HEK293 (cell line): Measurements from ENCODE around the gene BRINP2.

ENCODE experiments used
- CTCF ChIA-PET: fragments of 350-600 bp; formaldehyde crosslinking; extraction: SDS; loops from one replicate; lab custom pipeline; 2021; ENCODE audit warnings: antibody characterized with exemption; lab: Yijun Ruan, JAX
- POLR2A ChIA-PET: fragments of 300-600 bp; formaldehyde crosslinking; extraction: SDS; loops from one replicate; lab custom pipeline; 2020; ENCODE audit warnings: antibody characterized with exemption, inconsistent platforms; lab: Yijun Ruan, JAX
- H3K27ac ChIP-seq: fragments of 200-500 bp; sonication (Bioruptor generic); 2 replicates; pipeline ENCODE4 v1.5.1; 2014; ENCODE audit warnings: low read depth, low read length, control low read depth, inconsistent platforms; ENCODE audit errors: extremely low read depth
- H3K36me3 ChIP-seq, 2 experiments: fragments of 200-500 bp in 1 of 2; sonication (Bioruptor generic) in 1 of 2; 1 replicate in 1 of 2; 2 replicates in 1 of 2; pipeline ENCODE4 v1.5.1; 2014 to 2017; ENCODE audit warnings: inconsistent platforms in 2 of 2, low read length in 2 of 2; ENCODE audit not compliant: control insufficient read depth in 2 of 2, insufficient read depth in 1 of 2
- H3K4me1 ChIP-seq: fragments of 200-500 bp; sonication (Bioruptor generic); 2 replicates; pipeline ENCODE4 v1.5.1; 2014; ENCODE audit warnings: mild to moderate bottlenecking, low read length, inconsistent platforms; ENCODE audit not compliant: control insufficient read depth, insufficient read depth
- H3K4me3 ChIP-seq: 2 replicates; pipeline ENCODE4 v1.5.1; 2011; ENCODE audit warnings: low read depth, mild to moderate bottlenecking, control low read depth, low read length, moderate library complexity
- H3K9me3 ChIP-seq: fragments of 200-500 bp; sonication (Bioruptor generic); 2 replicates; pipeline ENCODE4 v1.5.1; 2014; ENCODE audit warnings: low read depth, low read length, inconsistent platforms; ENCODE audit not compliant: control insufficient read depth, insufficient read depth
- HOXC10 ChIP-seq: sonication (generic); formaldehyde crosslinking; IDR thresholded peaks from 2 replicates; pipeline ENCODE4 v1.8.1; 2023; ENCODE audit warnings: mild to moderate bottlenecking, missing genetic modification reagents
- KLF7 ChIP-seq: fragments of 450-650 bp; formaldehyde crosslinking; IDR thresholded peaks from 2 replicates; pipeline ENCODE4 v1.5.1; 2016; ENCODE audit warnings: missing biosample characterization, missing genetic modification characterization, borderline replicate concordance
- KLF9 ChIP-seq: fragments of 450-650 bp; formaldehyde crosslinking; IDR thresholded peaks from 2 replicates; pipeline ENCODE4 v1.5.1; 2016; ENCODE audit warnings: missing biosample characterization, missing genetic modification characterization, low read depth
- WT1 ChIP-seq: fragments of 450-650 bp; formaldehyde crosslinking; IDR thresholded peaks from 2 replicates; pipeline ENCODE4 v1.5.1; 2016; ENCODE audit warnings: missing biosample characterization, missing genetic modification characterization
- ZIC2 ChIP-seq: fragments of 450-650 bp; formaldehyde crosslinking; IDR thresholded peaks from 2 replicates; pipeline ENCODE4 v1.5.1; 2016; ENCODE audit warnings: missing biosample characterization, missing genetic modification characterization
- ZNF114 ChIP-seq: fragments of 450-650 bp; formaldehyde crosslinking; IDR thresholded peaks from 2 replicates; pipeline ENCODE4 v1.5.0; 2017; ENCODE audit warnings: missing biosample characterization, missing genetic modification characterization
- ZNF169 ChIP-seq: fragments of 450-650 bp; formaldehyde crosslinking; IDR thresholded peaks from 2 replicates; pipeline ENCODE4 v1.5.1; 2016; ENCODE audit warnings: missing biosample characterization, missing genetic modification characterization
- ZNF19 ChIP-seq: fragments of 450-650 bp; formaldehyde crosslinking; IDR thresholded peaks from 2 replicates; pipeline ENCODE4; 2016; ENCODE audit warnings: missing biosample characterization, missing genetic modification characterization, low read depth
- ZNF274 ChIP-seq, 2 experiments: fragments of 200-500 bp in 1 of 2; fragments of 450-650 bp in 1 of 2; sonication (Bioruptor generic) in 1 of 2; formaldehyde crosslinking in 1 of 2; IDR thresholded peaks; 2 replicates each; pipeline versions ENCODE4 v1.5.1 to v1.6.1; 2014 to 2016; ENCODE audit warnings: borderline replicate concordance in 1 of 2, inconsistent platforms in 1 of 2, low read length in 1 of 2, missing biosample characterization in 1 of 2, missing genetic modification characterization in 1 of 2
- ZNF324 ChIP-seq: fragments of 450-650 bp; formaldehyde crosslinking; IDR thresholded peaks from 2 replicates; pipeline ENCODE4 v1.5.1; 2016; ENCODE audit warnings: missing biosample characterization, missing genetic modification characterization
- ZNF341 ChIP-seq: fragments of 450-650 bp; formaldehyde crosslinking; IDR thresholded peaks from 2 replicates; pipeline ENCODE4; 2016; ENCODE audit warnings: low read depth, missing biosample characterization, missing genetic modification characterization
- ZNF354C ChIP-seq: fragments of 450-650 bp; formaldehyde crosslinking; IDR thresholded peaks from 2 replicates; pipeline ENCODE4 v1.5.1; 2016; ENCODE audit warnings: missing biosample characterization, missing genetic modification characterization, low read depth, borderline replicate concordance
- ZNF366 ChIP-seq: fragments of 450-650 bp; formaldehyde crosslinking; conservative IDR thresholded peaks from 2 replicates; pipeline ENCODE4 v1.5.1; 2016; ENCODE audit warnings: missing biosample characterization, missing genetic modification characterization
- ZNF37A ChIP-seq: fragments of 450-650 bp; IDR thresholded peaks from 2 replicates; pipeline ENCODE4 v1.5.1; 2018; ENCODE audit warnings: missing biosample characterization, missing genetic modification characterization
- ZNF391 ChIP-seq: fragments of 450-650 bp; formaldehyde crosslinking; IDR thresholded peaks from 2 replicates; pipeline ENCODE4 v1.5.1; 2016; ENCODE audit warnings: low read depth, missing biosample characterization, missing genetic modification characterization, borderline replicate concordance
- ZNF473 ChIP-seq: fragments of 450-650 bp; formaldehyde crosslinking; IDR thresholded peaks from 2 replicates; pipeline ENCODE4 v1.5.1; 2017; ENCODE audit warnings: missing biosample characterization, missing genetic modification characterization
- ZNF529 ChIP-seq: fragments of 450-650 bp; formaldehyde crosslinking; IDR thresholded peaks from 2 replicates; pipeline ENCODE4 v1.5.1; 2017; ENCODE audit warnings: missing genetic modification characterization, missing biosample characterization; ENCODE audit not compliant: insufficient replicate concordance
- ZNF623 ChIP-seq: fragments of 450-650 bp; formaldehyde crosslinking; IDR thresholded peaks from 2 replicates; pipeline ENCODE4 v1.5.1; 2016; ENCODE audit warnings: missing biosample characterization, missing genetic modification characterization
- ZNF624 ChIP-seq: fragments of 450-650 bp; formaldehyde crosslinking; IDR thresholded peaks from 2 replicates; pipeline ENCODE4 v1.5.1; 2017; ENCODE audit warnings: missing biosample characterization, missing genetic modification characterization
- ZNF658 ChIP-seq: fragments of 450-650 bp; formaldehyde crosslinking; IDR thresholded peaks from 2 replicates; pipeline ENCODE4; 2016; ENCODE audit warnings: missing biosample characterization, missing genetic modification characterization
- ZNF830 ChIP-seq: fragments of 450-650 bp; IDR thresholded peaks from 2 replicates; pipeline ENCODE4 v1.5.0; 2018; ENCODE audit warnings: missing biosample characterization, missing genetic modification characterization, low read depth, mild to moderate bottlenecking, moderate library complexity
- ZNF843 ChIP-seq: fragments of 450-650 bp; formaldehyde crosslinking; IDR thresholded peaks from 2 replicates; pipeline ENCODE4 v1.5.1; 2016; ENCODE audit warnings: missing biosample characterization, missing genetic modification characterization
- TF ChIP-seq, protein P1 (sequence below): fragments of 450-650 bp; formaldehyde crosslinking; IDR thresholded peaks from 2 replicates; pipeline ENCODE4 v1.5.1; 2017; ENCODE audit warnings: missing biosample characterization, missing genetic modification characterization
- TF ChIP-seq, protein P2 (sequence below): fragments of 450-650 bp; formaldehyde crosslinking; IDR thresholded peaks from 2 replicates; pipeline ENCODE4 v1.5.1; 2016; ENCODE audit warnings: missing biosample characterization, missing genetic modification characterization, borderline replicate concordance
- TF ChIP-seq, protein P3 (sequence below): fragments of 450-650 bp; formaldehyde crosslinking; IDR thresholded peaks from 2 replicates; pipeline ENCODE4 v1.5.1; 2016; ENCODE audit warnings: missing biosample characterization, missing genetic modification characterization
- TF ChIP-seq, protein P4 (sequence below): fragments of 450-650 bp; formaldehyde crosslinking; IDR thresholded peaks from 2 replicates; pipeline ENCODE4 v1.5.1; 2017; ENCODE audit warnings: missing biosample characterization, missing genetic modification characterization

BRINP2 gene

DNA sequence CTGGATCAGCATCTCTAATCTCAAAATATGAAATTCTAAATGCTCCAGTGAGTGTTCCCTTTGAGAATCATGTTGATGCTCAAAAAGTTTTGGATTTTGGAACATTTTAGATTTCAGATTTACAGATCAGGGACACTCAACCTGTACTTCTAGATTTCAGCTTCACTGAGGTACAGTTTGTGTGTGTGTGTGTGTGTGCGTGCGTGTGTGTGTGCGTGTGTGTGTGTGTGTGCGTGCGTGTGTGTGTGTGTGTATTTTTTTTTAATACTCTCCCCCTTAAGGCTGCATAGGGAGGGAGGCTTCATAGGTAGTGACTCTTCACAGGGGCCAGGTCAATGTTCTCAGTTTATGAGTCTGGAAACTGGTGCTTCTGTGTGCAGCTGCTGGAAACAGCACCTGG lies 77.5 kb downstream of the BRINP2 start:
- no peaks in the 10 kb centered on the region for H3K9me3 ChIP-seq
- H3K36me3 ChIP-seq = no peaks in the 10 kb centered on the region
- no peaks in the 10 kb centered on the region; the same call in 1 of the 2 replicates for H3K4me1 ChIP-seq
- H3K27ac ChIP-seq = no peak overlapping the region
- CTCF ChIA-PET = interaction anchor here (1.4 kb wide), 1 partner anchor 350 kb away, joined by 3 read pairs; no protein-coding TSS in a partner anchor
- no peak for TF ChIP-seq ZNF169 (tag by site-specific recombination)
- TF ChIP-seq ZIC2 (tag by site-specific recombination) = peak; percentile 87; the same call in 1 of the 2 replicates
- TF ChIP-seq, protein P1, sequence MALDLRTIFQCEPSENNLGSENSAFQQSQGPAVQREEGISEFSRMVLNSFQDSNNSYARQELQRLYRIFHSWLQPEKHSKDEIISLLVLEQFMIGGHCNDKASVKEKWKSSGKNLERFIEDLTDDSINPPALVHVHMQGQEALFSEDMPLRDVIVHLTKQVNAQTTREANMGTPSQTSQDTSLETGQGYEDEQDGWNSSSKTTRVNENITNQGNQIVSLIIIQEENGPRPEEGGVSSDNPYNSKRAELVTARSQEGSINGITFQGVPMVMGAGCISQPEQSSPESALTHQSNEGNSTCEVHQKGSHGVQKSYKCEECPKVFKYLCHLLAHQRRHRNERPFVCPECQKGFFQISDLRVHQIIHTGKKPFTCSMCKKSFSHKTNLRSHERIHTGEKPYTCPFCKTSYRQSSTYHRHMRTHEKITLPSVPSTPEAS = peak; percentile 93
- TF ChIP-seq ZNF324 = no peak
- no peak for TF ChIP-seq ZNF624 (tag by site-specific recombination)
- TF ChIP-seq, protein P2, sequence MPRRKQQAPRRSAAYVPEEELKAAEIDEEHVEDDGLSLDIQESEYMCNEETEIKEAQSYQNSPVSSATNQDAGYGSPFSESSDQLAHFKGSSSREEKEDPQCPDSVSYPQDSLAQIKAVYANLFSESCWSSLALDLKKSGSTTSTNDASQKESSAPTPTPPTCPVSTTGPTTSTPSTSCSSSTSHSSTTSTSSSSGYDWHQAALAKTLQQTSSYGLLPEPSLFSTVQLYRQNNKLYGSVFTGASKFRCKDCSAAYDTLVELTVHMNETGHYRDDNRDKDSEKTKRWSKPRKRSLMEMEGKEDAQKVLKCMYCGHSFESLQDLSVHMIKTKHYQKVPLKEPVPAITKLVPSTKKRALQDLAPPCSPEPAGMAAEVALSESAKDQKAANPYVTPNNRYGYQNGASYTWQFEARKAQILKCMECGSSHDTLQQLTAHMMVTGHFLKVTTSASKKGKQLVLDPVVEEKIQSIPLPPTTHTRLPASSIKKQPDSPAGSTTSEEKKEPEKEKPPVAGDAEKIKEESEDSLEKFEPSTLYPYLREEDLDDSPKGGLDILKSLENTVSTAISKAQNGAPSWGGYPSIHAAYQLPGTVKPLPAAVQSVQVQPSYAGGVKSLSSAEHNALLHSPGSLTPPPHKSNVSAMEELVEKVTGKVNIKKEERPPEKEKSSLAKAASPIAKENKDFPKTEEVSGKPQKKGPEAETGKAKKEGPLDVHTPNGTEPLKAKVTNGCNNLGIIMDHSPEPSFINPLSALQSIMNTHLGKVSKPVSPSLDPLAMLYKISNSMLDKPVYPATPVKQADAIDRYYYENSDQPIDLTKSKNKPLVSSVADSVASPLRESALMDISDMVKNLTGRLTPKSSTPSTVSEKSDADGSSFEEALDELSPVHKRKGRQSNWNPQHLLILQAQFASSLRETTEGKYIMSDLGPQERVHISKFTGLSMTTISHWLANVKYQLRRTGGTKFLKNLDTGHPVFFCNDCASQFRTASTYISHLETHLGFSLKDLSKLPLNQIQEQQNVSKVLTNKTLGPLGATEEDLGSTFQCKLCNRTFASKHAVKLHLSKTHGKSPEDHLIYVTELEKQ = no peak
- no peak for TF ChIP-seq WT1 (tag by site-specific recombination)
- TF ChIP-seq, all 188 proteins: peak for 2
- POLR2A ChIA-PET = no interaction called here
- no peak overlapping the region for H3K4me3 ChIP-seq

DNA sequence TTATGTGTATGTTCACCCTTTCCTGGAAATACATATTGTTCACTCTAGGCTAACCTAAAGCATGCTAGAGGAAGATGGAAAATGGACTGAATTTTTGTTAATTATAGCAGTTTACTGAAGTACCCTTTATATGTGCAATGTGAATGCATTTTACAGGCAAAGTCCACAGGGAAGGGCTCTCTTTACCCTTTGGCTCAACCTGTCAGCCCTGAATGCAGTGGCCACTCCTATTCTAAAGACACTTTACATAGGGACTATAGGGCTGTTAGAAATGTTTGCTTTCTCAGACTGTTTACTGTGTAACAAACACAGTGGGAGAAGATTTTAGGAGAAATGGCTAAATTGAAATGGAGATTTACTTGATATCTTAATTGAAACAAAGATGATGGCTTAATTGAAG lies 78.5 kb downstream of the BRINP2 start:
- TF ChIP-seq ZNF114 (tag by site-specific recombination) = no peak
- no peak for TF ChIP-seq ZNF623 (tag by site-specific recombination)
- no peak for TF ChIP-seq ZNF37A (tag by site-specific recombination)
- TF ChIP-seq ZNF341 (tag by site-specific recombination) = no peak
- TF ChIP-seq ZNF19 (tag by site-specific recombination) = no peak
- no peak for TF ChIP-seq ZNF366 (tag by site-specific recombination)
- no peak for TF ChIP-seq ZNF529 (tag by site-specific recombination)
- TF ChIP-seq ZNF624 (tag by site-specific recombination) = no peak
- TF ChIP-seq ZNF274 (IDR thresholded peaks at IDR 0.05; ENCODE audit: low read length) = no peak
- TF ChIP-seq ZNF274 (tag by site-specific recombination; IDR thresholded peaks at IDR 0.05; ENCODE audit: borderline replicate concordance) = no peak
- no peak for TF ChIP-seq KLF9
- TF ChIP-seq, protein P3, sequence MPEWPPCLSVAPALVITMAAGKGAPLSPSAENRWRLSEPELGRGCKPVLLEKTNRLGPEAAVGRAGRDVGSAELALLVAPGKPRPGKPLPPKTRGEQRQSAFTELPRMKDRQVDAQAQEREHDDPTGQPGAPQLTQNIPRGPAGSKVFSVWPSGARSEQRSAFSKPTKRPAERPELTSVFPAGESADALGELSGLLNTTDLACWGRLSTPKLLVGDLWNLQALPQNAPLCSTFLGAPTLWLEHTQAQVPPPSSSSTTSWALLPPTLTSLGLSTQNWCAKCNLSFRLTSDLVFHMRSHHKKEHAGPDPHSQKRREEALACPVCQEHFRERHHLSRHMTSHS (tag by site-specific recombination) = no peak
- no peak for TF ChIP-seq ZNF473 (tag by site-specific recombination)
- no peak for TF ChIP-seq HOXC10 (CRISPR knock-in tag)
- TF ChIP-seq, protein P4, sequence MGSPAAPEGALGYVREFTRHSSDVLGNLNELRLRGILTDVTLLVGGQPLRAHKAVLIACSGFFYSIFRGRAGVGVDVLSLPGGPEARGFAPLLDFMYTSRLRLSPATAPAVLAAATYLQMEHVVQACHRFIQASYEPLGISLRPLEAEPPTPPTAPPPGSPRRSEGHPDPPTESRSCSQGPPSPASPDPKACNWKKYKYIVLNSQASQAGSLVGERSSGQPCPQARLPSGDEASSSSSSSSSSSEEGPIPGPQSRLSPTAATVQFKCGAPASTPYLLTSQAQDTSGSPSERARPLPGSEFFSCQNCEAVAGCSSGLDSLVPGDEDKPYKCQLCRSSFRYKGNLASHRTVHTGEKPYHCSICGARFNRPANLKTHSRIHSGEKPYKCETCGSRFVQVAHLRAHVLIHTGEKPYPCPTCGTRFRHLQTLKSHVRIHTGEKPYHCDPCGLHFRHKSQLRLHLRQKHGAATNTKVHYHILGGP (tag by site-specific recombination) = no peak
- TF ChIP-seq ZNF843 (tag by site-specific recombination) = no peak
- no peak for TF ChIP-seq ZNF354C
- TF ChIP-seq ZNF658 (tag by site-specific recombination) = no peak
- TF ChIP-seq ZNF391 (tag by site-specific recombination) = no peak
- no peak for TF ChIP-seq KLF7 (tag by site-specific recombination)
- no peak for TF ChIP-seq ZNF830 (tag by site-specific recombination)
- no peaks in the 10 kb centered on the region; the same call in 1 of the 2 replicates for H3K4me1 ChIP-seq
- no peaks in the 10 kb centered on the region for H3K36me3 ChIP-seq
- no peak overlapping the region for H3K4me3 ChIP-seq
- CTCF ChIA-PET = interaction anchor here (1.4 kb wide), 1 partner anchor 351 kb away, joined by 3 read pairs; no protein-coding TSS in a partner anchor
- no peaks in the 10 kb centered on the region for H3K9me3 ChIP-seq
- H3K27ac ChIP-seq = no peak overlapping the region
- POLR2A ChIA-PET = no interaction called here
